ENCODE data around the gene CXCR4. TPM values are rescaled to one million over a fixed set of nuclear protein-coding genes. Genes with fewer than 3 reads are reported as not detected.

CXCR4 gene
- total and polyA plus RNA-seq, 12 donors, result 1.5 to 24.0 (median 4.4) TPM

DNA sequence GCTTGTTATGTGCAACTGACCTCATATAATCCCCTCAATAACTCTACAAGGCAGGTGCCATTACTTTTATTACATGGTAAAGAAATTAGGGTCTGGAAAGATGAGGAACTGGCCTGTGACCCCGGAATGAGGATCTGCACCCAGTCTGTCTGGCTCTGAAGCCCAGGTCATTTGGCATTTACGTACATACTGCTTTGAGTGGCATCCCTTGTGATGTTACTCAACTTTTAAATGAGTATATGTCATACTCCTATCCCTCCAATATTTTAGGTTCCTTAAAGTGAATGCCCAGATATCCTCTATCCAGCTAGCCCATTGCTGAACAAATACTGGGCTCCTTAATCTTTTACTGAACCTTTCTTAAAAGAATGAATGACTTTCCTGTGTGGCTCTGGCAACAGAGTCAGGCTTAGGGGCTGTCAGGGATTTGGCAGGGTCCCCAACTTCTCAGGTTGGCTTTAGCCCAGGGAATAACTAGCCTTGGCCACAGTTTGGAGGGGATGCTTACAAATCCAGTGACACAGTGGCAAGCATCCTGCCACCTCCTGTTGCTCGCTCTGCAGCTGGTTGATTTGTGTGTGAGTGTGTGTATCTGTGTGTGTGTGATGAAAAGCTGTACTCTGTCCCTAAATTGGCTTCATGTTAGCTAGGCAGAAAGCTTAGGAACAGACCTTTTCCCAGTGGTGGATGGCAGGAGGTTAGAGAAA is 3.4 kb upstream of the CXCR4 start:
- ATAC-seq, result no peak
- TF ChIP-seq, protein P1, sequence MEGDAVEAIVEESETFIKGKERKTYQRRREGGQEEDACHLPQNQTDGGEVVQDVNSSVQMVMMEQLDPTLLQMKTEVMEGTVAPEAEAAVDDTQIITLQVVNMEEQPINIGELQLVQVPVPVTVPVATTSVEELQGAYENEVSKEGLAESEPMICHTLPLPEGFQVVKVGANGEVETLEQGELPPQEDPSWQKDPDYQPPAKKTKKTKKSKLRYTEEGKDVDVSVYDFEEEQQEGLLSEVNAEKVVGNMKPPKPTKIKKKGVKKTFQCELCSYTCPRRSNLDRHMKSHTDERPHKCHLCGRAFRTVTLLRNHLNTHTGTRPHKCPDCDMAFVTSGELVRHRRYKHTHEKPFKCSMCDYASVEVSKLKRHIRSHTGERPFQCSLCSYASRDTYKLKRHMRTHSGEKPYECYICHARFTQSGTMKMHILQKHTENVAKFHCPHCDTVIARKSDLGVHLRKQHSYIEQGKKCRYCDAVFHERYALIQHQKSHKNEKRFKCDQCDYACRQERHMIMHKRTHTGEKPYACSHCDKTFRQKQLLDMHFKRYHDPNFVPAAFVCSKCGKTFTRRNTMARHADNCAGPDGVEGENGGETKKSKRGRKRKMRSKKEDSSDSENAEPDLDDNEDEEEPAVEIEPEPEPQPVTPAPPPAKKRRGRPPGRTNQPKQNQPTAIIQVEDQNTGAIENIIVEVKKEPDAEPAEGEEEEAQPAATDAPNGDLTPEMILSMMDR (IDR thresholded peaks at IDR 0.05), result no peak
- Histone ChIP-seq H3K4me3 (no peak overlapping the region), H3K9me3 (no peaks in the 10 kb centered on the region), H3K27ac (no peak overlapping the region), H3K27me3 (peaks cover 0 to 86% (median 42%) of the 10 kb centered on the region in 7 donors), H3K36me3 (no peaks in the 10 kb centered on the region), H3K4me1 (peaks cover 0 to 54% (median 21%) of the 10 kb centered on the region in 9 donors)
- intact Hi-C loops (cut with DNase I), result loop anchor here in 1 of 10 donors (10.0 kb wide), 1 partner anchor 253 kb away; no protein-coding TSS in a partner anchor
- 90 to 93% methylated on average over 3 of the region's 3 CpGs for WGBS, 2 donors
- no peak for DNase-seq

DNA sequence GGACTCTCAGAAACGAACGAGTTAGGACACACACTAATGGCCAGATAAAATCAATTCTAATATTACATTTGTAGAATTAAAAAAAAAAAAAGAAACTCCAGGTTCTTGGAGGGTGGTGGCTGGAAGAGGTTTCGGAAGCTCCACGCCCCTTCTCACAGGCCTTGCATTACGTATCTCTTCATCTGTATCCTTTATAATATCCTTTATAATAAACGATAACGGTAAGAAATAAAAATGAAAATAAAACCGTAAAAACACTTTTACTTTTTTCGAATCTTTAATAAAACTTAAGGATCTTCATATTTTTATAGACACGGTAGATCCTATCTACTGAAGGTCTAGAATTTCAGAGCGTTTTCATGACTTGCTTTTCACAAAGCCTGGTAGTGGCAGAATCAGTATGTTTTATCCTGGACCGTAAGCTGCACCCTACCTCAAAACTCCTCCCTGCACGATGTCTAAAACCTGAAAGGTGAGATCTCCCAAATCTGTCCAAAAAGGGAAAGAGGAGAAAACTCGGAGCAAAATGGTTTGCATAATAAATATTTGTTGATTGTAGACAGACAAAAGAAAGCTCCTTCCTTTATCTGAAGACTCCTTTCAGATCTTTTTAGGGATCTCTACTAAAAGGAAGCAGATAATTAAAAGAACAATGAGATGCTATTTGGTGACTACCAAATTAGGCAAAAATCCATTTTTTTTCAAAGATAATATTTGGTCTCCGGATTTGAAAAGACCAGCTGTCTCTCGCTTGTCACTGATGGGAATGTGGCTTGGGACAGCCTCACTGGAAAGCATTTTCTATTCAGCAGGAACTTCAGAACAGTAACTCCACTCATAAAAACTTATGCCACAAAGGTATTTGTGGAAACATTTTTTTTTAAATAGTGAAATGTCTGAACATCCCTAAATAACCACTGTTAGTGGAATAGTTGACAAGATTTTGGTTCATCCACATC is 2.0 kb upstream of the CXCR4 start:
- Histone ChIP-seq H3K4me3 (peak overlapping the region in 9 of 10 donors; percentile 48 to 74 (median 63)), H3K9me3 (no peaks in the 10 kb centered on the region), H3K36me3 (peaks cover 0 to 8% (median 0%) of the 10 kb centered on the region in 9 donors), H3K27ac (peak overlapping the region in 3 of 10 donors; percentile 45 to 94 (median 62)), H3K27me3 (peaks cover 0 to 82% (median 48%) of the 10 kb centered on the region in 7 donors), H3K4me1 (peaks cover 0 to 54% (median 27%) of the 10 kb centered on the region in 9 donors)
- TF ChIP-seq, protein P1 (IDR thresholded peaks at IDR 0.05), result no peak
- DNase-seq (no peak), ATAC-seq (no peak)
- intact Hi-C loops (cut with DNase I), result loop anchor here in 6 of 10 donors (5.0 to 10.0 kb wide), 8 partner anchors 95 to 257 kb away; partner anchors contain the start of gene DARS1 (in 2 of the 6)
- 40 to 43% methylated on average over 16 of the region's 16 CpGs for WGBS, 2 donors

DNA sequence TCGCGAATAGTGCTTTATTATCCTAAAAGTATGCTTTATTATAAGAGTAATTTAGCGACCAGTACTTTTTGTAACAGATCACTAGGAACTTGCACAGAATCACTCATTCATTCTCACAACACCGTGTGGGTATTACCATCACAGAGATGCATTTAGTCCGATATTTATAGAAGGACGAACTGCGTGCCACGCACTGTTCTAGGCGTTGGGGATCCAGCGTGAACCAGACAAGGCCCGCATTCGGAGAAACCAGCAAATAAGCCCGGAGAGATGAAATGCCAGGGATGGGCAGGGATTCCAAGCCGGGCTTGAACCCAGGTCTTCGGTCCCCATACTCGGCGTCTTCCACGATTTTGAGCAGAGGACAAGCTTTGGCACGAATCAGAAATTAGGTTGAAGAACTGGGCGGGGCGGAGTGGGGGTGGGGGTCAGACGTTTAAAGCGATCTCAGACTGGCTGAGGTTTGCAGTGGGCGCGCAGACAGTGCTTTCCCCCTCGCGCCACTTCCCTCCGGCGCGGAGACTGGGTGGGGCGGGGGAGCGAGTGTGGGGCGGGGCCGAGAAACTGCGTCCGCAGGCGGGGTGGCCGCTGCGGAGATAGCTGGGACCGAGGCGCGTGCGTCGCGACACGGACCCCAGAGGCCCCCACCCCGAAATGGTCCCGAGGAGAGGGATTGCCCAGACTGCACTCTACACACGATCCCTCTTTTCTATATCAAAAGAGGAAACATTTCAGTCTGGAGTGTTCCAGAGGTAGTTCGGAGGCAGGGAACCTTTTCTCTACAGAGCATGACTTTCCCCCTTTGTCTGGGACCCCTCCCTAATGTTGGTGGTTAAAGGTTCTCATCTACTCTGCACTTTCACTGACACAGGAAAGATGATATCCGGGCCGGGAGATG is 1.1 kb upstream of the CXCR4 start:
- ATAC-seq (peak; percentile 45 to 77 (median 64)), DNase-seq (peak; percentile 59 to 61)
- Histone ChIP-seq H3K27me3 (peaks cover 0 to 76% (median 48%) of the 10 kb centered on the region in 7 donors), H3K36me3 (peaks cover 0 to 17% (median 0%) of the 10 kb centered on the region in 9 donors), H3K27ac (peak overlapping the region in 5 of 10 donors; percentile 39 to 94 (median 62)), H3K4me1 (peaks cover 0 to 56% (median 27%) of the 10 kb centered on the region in 9 donors), H3K4me3 (peak overlapping the region; percentile 7 to 74 (median 60)), H3K9me3 (no peaks in the 10 kb centered on the region)
- WGBS, 2 donors, result 1% methylated on average over 51 to 52 of the region's 52 CpGs
- TF ChIP-seq, protein P1 (IDR thresholded peaks at IDR 0.05), result no peak
- intact Hi-C loops (cut with DNase I), result loop anchor here in 6 of 10 donors (5.0 to 10.0 kb wide), 8 partner anchors 94 to 258 kb away; partner anchors contain the start of gene DARS1 (in 2 of the 6)

Data from heart right ventricle (tissue), 16 donors.